OCI-LY1 (cell line): ENCODE results near the gene FSTL5.

Source experiments
- EZH2 ChIP-seq: fragments of 200-600 bp; sonication (generic), shearing (Covaris generic); IDR thresholded peaks from 2 replicates; pipeline ENCODE4 v1.8.0; 2017; ENCODE audit warnings: borderline replicate concordance, mixed run types, mild to moderate bottlenecking, antibody characterized with exemption, low read length, moderate library complexity, mixed read lengths
- TF ChIP-seq, protein P1 (sequence below): fragments of 200-600 bp; sonication (generic), shearing (Covaris generic); IDR thresholded peaks from 2 replicates; pipeline ENCODE4 v1.5.1; 2017; ENCODE audit warnings: mild to moderate bottlenecking, antibody characterized with exemption, low read length, moderate library complexity, mixed read lengths

DNA sequence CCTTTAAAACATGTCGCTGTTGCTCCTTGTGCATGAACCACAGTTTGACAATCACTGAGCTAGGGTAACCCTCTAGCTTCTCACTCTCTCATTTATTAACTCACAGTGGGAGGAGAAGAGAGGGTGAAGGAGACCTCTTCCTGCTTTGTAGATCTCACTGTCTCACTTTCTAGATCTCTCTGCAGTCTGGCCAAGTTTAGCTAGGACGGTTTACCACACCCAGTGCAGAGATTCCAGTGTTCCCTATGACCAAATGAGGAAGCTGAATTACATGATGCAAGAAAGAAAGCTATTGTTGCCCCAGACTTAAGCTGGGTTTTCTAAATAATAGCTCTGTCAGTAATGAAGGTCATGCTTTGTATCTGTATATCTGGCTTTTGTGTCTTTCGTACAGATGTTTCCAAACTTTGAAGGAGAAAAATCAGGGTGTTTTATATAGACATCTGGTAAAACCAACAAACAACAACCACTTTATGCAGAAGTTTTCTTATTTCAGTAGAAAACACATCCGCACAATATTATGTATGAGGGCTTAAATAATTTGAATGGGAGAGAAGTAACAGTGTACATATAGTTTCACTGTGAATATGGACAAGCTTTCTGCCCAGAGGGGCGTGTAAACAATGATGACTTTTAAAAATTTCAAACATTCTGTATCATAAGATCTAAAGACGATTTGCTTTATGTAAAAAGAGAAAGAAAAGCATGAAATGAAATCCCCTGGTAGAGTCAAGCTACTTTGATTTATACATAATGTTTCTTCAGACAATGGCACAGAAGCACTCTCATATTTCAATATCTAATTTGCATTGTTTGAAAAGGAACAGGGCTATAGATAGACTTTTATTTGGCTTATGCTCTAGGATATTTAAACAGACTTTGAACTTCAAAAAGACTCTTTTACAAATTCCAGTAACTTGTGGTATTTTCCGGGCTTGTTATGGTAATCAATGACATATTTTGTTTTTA is 582.3 kb downstream of the FSTL5 start:
- TF ChIP-seq, protein P1, sequence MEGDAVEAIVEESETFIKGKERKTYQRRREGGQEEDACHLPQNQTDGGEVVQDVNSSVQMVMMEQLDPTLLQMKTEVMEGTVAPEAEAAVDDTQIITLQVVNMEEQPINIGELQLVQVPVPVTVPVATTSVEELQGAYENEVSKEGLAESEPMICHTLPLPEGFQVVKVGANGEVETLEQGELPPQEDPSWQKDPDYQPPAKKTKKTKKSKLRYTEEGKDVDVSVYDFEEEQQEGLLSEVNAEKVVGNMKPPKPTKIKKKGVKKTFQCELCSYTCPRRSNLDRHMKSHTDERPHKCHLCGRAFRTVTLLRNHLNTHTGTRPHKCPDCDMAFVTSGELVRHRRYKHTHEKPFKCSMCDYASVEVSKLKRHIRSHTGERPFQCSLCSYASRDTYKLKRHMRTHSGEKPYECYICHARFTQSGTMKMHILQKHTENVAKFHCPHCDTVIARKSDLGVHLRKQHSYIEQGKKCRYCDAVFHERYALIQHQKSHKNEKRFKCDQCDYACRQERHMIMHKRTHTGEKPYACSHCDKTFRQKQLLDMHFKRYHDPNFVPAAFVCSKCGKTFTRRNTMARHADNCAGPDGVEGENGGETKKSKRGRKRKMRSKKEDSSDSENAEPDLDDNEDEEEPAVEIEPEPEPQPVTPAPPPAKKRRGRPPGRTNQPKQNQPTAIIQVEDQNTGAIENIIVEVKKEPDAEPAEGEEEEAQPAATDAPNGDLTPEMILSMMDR, result no peak
- no peak for TF ChIP-seq EZH2
